RPMI7951 (cell line): Measurements from ENCODE around the gene MEIS2. TPM values are rescaled to one million over a fixed set of nuclear protein-coding genes. Genes with fewer than 3 reads are reported as not detected.

Experiments used
- DNase-seq: peaks from one replicate; pipeline ENCODE4 v3.0.0-alpha.2; 2012; ENCODE audit warnings: low read depth
- total RNA-seq: library from RNA; depleted of rRNA; stranded (reverse); fragments of >200 nt; shearing (Covaris generic); gene quantifications from 2 replicates; pipeline ENCODE4 v1.2.3, GENCODE V29; 2014

Gene MEIS2
- total RNA-seq, 1 experiment from 2014 or later: 21.5 TPM

GRCh38 chr15:36965570-36966342, 134.6 kb downstream of the MEIS2 start:
- DNase-seq: no peak

- DNase-seq: no peak
These were observed 135.7 kb downstream of the MEIS2 start for GRCh38 chr15:36964626-36965025.

GRCh38 chr15:36961956-36962355, 138.4 kb downstream of the MEIS2 start:
- no peak for DNase-seq

GRCh38 chr15:36960947-36961227, 139.5 kb downstream of the MEIS2 start:
- DNase-seq: no peak

- DNase-seq: no peak
These were observed 140.0 kb downstream of the MEIS2 start for GRCh38 chr15:36960179-36960946.

- DNase-seq: no peak
These were observed 140.6 kb downstream of the MEIS2 start for GRCh38 chr15:36959746-36960145.

GRCh38 chr15:36958606-36959005, 141.7 kb downstream of the MEIS2 start:
- DNase-seq: no peak

- peak; percentile 23 for DNase-seq
These were observed 145.9 kb downstream of the MEIS2 start for GRCh38 chr15:36954486-36954885.

GRCh38 chr15:36953346-36953745, 147.0 kb downstream of the MEIS2 start:
- no peak for DNase-seq

GRCh38 chr15:36951731-36952247, 148.6 kb downstream of the MEIS2 start:
- DNase-seq: peak; percentile 59

GRCh38 chr15:36950371-36950770, 150.0 kb downstream of the MEIS2 start:
- no peak for DNase-seq

GRCh38 chr15:36948982-36949381, 151.4 kb downstream of the MEIS2 start:
- DNase-seq: no peak

GRCh38 chr15:36947035-36947719, 153.2 kb downstream of the MEIS2 start:
- no peak for DNase-seq

- no peak for DNase-seq
These were observed 155.9 kb downstream of the MEIS2 start for GRCh38 chr15:36944442-36944841.

- DNase-seq: no peak
These were observed 156.6 kb downstream of the MEIS2 start for GRCh38 chr15:36943508-36944361.

GRCh38 chr15:36942248-36942827, 158.0 kb downstream of the MEIS2 start:
- no peak for DNase-seq

- no peak for DNase-seq
These were observed 158.6 kb downstream of the MEIS2 start for GRCh38 chr15:36941798-36942197.

- DNase-seq: no peak
These were observed 159.6 kb downstream of the MEIS2 start for GRCh38 chr15:36940636-36941260.

GRCh38 chr15:36940219-36940618, 160.1 kb downstream of the MEIS2 start:
- DNase-seq: no peak

- no peak for DNase-seq
These were observed 161.6 kb downstream of the MEIS2 start for GRCh38 chr15:36938764-36939163.

- DNase-seq: no peak
These were observed 162.2 kb downstream of the MEIS2 start for GRCh38 chr15:36938131-36938530.
